ENCODE measurements around the gene COL11A2.
"Not testable (repeated sequence)": the region's sequence is repeated elsewhere in the genome, so short reads cannot be mapped to it uniquely, and the experiment has no call there.

Gene COL11A2

DNA sequence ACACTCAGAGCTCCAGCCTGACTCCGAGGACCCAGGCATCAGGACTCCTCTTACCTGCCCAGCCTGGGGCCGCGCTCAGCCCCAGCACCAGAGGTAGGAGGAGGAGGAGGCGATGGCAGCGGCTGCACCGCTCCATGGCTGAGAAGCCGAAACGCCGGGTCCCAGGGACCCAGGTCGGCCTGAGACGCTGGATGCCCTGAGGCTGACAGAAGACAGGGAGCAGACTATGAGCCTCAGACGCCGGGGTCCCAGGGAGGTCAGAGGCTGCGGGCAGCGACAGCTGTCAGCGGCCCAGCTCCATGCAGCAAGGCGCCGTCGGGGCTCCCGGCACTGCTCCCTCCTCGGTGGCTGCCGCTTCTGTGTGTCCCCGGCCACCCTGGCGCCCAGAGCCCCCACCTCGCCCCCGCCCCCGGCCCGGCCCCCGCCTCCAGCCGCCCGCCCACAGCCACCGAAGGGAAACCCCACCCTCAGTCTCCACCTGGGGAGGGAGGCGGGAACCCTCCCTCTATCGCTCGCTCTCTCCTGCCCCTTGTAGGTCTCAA lies at the start of gene COL11A2:
Gene COL11A2, minus strand, starts transcription at position 363 of the 542 bp plus-strand sequence. Its CDS starts 227 bp downstream, at position 136.
- DNase-seq (ENCODE audit: low read depth): no peak

DNA sequence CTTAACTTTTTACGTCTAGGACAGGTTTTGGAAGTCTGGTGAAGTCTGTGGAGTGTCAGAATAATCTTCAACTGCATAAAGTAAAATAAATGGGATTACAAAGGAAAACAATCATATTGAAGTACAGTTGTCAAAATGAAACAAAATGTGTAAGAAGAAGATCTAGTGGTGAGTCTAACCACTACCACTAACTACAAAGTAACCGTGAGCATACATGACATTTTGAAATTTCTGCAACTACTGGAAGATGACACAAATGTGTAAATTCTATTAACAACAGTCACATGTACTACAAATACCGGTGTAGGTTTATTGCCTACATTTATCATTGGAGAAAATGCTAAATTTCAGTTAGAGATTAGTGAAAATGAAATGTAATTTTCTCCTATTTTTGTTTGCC lies 49.7 kb upstream of the COL11A2 start:
- no peak for DNase-seq (ENCODE audit: low read depth)

DNA sequence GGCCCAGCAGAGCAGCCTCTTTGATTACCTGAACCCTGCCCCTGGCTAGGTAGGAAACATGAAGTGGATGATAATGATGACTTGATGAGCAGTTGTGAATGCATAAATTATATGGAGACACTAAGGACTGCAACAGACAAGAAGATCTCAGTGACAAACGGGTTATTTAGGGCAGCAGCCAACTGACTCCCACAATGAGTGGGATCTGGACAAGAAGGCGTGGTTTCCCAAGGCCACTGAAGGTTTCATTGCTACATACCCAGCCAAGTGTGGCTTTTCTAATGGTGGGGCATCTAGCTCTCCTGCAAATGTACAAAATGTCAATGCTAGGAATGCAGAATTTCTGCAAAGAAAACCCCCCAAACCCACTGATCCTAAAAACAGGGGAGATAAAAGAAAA lies 45.5 kb upstream of the COL11A2 start:
- DNase-seq (ENCODE audit: low read depth): no peak

DNA sequence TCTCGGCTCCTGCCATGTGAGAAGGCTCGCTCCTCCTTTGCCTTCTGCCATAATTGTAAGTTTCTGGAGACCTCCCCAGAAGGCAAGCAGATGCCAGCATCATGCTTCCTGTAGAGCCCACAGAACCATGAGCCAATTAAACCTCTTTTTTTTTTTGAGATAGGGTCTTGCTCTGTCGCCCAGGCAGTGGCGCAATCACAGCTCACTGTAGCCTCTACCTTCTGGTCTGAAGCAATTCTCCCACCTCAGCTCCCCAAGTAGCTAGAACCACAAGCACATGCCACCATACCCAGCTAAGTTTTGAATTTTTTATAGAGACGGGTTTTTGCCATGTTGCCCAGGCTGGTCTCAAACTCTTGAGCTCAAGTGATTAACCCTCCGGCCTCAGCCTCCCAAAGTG lies 44.6 kb upstream of the COL11A2 start:
- no peak for DNase-seq (ENCODE audit: low read depth)

DNA sequence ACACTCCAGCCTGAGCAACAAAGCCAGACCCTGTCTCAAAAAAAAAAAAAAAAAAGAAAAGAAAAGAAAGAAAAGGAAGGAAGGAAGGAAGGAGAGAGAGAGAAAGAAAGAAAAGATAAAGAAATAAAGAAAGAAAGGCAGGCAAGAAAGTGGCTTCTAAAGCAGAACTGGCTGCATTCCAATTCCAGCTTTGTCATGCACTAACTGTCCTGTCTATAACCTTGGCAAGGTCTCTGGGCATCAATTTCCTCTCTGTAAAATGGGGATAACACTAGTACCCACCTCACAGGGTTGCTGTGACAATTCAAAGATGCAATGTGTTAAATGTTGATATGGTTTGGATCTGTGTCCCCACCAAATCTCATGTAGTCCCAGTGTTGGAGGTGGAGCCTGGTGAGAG lies 44.1 kb upstream of the COL11A2 start:
- no peak for DNase-seq (ENCODE audit: low read depth)

DNA sequence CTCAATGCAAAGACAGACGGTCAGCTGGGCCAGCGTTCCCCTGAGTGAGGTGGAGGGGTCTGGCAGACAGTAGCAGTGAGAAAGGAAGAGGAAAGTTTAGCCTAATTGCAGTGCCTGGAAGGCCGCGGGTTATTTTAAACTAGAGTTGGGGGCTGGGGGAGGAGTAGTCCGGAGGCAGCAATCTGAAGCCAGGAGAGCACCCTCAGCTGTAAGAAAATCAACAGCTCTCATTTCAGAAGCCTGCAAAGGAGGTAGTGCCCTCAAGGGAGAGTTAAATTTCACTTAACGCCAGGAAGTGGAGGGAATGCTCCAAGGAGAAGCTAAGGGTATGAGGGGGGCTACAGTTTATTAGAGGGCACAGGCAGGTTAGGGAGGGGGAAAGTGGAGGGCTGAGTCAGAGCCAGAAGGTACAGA lies 43.0 kb upstream of the COL11A2 start:
- no peak for DNase-seq (ENCODE audit: low read depth)

DNA sequence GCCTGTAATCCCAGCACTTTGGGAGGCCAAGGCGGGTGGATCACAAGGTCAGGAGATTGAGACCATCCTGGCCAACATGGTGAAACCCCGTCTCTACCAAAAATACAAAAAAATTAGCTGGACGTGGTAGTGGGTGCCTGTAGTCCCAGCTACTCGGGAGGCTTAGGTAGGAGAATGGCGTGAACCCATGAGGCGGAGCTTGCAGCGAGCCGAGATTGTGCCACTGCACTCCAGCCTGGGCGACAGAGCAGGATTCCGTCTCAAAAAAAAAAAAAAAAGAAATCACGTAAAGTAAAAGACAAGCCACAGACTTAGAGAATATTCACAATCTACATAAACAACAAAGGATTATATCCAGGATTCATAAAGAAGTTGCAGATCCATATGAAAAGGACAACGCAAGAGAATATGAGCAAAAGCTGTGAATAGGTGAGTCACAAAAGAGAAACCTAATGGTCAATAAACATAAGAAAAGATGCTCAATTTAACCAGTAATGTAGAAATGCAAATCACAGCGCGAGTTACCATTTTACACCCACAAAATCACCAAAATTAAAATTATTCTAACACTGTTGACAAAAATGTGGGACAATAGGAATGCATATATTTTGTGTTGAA lies 34.3 kb upstream of the COL11A2 start:
- DNase-seq (ENCODE audit: low read depth): not testable (repeated sequence)

DNA sequence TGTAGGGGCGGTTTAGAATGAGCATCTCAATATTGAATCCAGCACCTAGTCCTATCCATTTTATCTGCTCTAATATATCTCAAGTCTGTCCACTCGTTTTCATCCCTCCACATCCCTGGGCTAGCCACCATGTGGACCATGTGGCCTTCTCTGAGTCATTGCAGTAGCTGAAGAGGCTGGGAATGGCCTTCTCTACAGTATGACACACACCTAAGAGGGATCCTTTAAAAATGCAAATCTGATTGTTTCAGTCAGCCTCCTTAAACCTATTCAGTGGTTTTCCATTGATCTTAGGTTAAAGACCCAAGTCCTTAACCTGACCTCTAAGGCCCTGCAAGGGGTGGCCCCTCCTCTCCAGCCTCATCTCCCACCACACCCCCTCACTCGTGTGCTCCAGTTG lies 25.4 kb upstream of the COL11A2 start:
- no peak for DNase-seq (ENCODE audit: low read depth)

DNA sequence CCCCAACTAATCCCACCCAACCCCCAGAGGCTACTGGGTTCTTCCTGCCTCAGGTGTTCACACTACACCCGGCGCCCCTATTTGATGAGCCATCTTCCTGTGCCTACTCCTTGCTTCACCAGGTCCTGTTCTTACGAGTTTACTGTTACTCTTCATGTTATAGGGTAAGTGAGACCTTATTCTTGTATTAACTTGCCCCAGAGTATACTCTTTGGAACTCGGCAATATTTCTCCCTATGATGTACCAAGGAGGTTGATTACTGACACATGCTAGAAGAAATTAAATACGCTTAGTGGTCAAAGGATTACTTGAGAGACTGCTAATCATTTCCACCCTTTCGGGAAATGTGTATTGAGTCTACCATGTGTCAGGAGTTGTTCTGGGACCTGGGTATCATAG lies 25.0 kb upstream of the COL11A2 start:
- no peak for DNase-seq (ENCODE audit: low read depth)

DNA sequence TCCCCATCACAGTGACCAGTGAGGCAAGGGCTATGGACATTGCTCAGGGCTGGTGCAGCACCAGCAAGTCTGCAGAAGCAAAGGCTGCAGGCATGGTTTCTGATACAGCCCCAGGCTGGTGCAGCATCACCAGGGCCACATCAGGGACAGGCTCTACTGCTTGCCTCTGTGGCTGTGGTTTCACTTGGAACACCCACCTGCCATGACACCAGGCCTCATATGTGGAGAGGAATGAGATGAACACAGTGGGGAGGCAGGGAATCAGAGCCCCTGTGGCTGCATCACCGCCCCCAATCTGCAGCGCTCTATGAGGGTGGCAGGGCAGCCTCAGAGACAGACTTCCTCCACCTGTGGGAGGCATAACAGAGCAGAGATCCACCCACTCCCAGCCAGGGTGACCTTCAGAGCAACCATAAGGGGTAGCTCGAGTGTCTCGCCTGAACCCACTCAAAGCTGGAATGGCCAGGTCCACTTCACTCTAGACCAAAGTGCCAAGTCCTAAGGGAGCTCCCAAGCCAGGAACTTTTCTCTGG lies 23.9 kb upstream of the COL11A2 start:
- DNase-seq (ENCODE audit: low read depth): no peak

DNA sequence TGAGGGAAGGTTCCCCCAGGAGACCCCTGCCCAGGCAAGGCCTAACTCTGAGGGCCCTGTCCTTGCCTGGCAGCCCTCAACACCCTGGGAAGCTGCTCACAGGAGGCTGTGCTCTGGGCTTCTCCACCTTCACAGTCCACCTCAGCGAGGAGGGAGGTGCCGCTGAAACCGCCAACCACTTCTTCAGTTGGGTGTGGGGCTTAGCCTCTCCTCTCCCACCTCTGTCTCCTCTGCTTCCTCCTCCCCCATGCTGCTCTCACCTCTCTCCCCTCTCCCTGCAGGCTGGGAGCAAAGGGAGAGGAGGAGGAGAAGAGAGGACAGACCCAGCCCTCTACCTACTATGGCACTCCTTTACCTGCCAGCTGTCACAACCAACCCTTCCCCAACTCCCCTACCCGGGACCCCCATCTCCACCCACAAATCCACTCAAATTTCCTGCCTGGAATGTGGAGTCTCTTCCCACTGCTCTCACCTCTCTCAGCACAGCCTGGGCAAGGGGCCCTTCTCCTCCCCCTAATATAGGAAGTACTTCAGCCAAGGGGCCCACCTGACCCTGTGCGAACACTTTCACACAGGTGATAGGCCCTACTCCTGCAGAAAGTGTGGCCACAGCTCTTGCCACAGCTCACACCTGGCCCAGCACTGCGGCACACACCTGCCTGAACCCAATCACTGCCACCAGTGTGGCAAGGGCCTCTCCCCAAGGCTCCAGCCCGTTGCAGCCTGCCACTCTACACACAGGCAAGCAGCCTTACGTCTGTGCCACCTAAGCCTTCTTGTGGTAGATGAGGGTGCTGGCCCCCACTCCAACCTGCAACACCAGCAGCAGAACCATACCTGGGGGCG lies 23.2 kb upstream of the COL11A2 start:
- no peak for DNase-seq (ENCODE audit: low read depth)

DNA sequence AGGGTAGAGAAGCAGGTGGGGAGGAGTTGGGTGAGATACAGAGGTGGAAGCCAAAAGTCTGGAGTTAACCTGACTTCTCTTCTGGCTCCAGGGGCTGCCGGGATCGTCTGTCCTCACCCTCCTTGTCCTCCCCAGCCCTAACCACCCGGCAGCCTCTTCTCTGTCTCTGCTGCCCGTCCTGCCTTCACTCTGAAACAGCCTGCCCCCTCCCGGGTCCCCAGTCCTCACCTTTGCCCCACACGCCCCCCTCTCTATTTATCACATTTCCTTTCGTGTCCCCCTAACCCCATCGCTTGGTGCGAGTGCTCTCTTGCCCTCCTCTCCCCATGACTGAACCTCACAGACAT lies 21.7 kb upstream of the COL11A2 start:
- no peak for DNase-seq (ENCODE audit: low read depth)

DNA sequence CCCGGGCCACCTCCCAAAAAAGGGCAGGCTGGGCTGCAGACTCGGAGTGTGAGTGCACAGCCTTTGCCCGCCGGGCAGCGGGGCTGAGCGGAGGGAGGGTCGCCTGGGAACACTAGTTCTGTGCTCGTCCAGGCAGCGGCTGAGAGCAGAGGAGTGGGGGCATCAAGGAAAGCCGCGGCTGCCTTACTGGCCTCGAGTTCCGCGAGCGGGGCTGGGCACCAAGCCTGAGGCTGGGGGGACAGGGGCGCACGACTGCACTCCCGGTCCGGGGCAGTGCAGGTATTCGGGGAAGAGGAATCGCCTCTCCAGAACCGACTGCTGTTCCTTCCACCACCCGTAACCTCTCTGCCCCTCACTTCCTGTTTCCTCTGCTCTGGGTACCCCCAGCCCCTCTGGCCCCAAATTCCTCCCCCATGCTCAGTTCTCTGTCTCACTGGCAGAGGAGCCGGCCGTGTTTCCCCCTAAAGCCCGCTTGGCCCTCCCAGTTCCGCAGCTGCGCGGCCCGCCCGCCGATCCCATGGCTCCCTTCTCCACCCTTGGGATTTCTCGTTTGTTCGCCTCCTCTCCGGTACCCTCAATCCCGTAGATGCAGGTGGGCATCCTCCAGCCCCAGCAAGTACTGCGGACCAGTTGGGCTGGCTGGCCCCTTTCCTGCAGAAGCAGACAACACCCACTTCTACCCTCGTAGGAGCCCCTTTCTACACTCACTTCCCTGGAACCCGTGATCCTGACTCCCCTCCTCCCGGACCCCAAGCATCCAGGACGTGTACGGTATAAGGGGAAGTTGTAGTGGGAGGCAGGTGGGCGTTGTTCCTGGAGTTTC lies 21.1 kb upstream of the COL11A2 start:
- no peak for DNase-seq (ENCODE audit: low read depth)

DNA sequence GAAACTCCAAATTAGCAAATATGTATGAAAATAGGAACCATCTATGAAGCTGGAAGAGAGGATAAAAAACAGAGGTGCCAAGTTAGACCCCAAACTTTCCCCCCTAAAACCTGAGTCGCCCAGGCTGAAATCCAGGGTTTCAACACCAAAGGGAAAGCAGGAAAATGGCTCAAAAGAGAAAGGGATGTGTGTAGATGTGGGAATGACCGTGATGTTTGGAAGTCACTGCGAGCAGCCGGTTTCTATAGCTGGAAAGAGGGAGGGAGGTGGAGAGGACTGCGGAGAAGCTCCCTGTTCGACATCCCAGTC lies 20.5 kb upstream of the COL11A2 start:
- no peak for DNase-seq (ENCODE audit: low read depth)

DNA sequence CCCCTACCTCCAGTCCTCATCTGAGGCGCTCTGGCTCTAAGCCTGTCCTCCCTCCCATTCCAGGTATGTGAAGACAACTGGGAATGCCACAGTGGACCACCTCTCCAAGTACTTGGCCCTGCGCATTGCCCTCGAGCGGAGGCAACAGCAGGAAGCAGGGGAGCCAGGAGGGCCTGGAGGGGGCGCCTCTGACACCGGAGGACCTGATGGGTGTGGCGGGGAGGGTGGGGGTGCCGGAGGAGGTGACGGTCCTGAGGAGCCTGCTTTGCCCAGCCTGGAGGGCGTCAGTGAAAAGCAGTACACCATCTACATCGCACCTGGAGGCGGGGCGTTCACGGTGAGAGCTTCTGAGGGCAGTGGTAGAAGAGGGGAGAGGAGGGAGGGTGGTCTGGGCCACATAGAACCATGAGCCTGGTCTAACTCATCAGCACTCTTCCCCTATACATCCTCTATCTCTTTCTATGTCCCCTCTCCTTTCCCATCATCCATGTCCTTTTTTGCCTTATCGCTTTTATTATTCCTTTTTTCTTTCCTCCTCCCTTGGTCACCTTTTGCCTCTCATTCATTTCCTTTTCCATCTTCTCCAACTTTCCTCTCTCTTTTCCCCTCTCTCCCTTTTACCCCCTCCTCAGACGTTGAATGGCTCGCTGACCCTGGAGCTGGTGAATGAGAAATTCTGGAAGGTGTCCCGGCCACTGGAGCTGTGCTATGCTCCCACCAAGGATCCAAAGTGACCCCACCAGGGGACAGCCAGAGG lies 19.6 kb upstream of the COL11A2 start:
- DNase-seq (ENCODE audit: low read depth): no peak

DNA sequence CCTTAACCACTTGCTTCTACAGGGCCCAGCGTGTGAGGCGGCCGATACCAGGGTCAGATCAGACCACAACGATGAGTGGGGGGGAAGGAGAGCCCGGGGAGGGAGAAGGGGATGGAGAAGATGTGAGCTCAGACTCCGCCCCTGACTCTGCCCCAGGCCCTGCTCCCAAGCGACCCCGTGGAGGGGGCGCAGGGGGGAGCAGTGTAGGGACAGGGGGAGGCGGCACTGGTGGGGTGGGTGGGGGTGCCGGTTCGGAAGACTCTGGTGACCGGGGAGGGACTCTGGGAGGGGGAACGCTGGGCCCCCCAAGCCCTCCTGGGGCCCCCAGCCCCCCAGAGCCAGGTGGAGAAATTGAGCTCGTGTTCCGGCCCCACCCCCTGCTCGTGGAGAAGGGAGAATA lies 18.9 kb upstream of the COL11A2 start:
- no peak for DNase-seq (ENCODE audit: low read depth)

DNA sequence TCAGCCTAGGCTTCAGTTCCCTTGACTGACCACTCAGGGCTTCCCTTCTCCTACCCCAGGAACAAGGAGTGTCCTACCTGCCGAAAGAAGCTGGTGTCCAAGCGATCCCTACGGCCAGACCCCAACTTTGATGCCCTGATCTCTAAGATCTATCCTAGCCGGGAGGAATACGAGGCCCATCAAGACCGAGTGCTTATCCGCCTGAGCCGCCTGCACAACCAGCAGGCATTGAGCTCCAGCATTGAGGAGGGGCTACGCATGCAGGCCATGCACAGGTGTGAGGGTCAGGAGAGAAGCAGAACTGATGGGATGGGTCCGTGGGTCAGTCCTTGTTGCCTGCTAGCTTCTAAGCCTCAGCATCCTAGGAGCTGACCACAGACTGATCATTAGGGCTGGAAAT lies 17.6 kb upstream of the COL11A2 start:
- DNase-seq (ENCODE audit: low read depth): no peak

DNA sequence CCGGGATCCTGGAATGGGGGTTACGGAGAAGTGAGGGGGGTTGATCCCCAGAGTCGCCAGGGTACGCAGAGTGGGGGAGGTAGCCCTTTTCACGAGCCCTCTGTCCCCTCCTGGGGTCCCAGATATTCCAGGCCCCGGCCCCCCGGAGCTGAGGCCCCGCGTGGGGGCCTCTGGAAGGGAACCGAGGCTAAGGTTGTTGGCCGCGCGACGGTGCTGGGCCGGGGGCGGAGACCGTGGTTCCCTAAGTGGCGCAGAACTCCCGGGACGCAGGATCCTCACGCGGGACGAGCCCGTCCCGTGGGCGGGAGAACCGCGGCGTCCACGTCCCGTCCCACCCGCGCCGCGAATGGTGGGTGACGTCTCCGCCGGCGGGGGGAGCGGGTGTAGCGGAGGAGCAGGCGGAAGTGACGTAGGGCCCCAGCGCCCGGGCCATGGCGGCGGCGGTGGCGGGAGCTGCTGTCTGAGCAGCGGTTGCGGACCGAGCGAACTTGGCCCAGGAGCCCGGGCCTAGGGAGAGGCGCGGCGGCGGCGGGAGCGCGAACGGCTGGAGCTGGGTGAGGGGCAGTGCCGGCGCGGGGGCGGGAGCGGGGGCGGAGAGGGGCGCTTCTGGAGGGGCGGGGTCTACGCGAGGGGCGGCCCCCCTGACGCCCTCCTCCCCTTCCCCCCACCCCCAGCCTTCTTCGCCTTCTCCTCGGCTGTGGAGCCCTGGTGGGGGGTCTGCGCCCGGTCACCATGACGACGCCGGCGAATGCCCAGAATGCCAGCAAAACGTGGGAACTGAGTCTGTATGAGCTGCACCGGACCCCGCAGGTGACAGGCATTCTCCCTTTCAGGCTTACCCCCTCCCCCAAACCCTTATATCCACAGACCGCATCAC lies 16.1 kb upstream of the COL11A2 start, which contains the start of gene RING1:
Gene RING1, plus strand, starts transcription at position 410 of the 877 bp plus-strand sequence. Its CDS starts 323 bp downstream, at position 733.
- peak; percentile 80 for DNase-seq (ENCODE audit: low read depth)

DNA sequence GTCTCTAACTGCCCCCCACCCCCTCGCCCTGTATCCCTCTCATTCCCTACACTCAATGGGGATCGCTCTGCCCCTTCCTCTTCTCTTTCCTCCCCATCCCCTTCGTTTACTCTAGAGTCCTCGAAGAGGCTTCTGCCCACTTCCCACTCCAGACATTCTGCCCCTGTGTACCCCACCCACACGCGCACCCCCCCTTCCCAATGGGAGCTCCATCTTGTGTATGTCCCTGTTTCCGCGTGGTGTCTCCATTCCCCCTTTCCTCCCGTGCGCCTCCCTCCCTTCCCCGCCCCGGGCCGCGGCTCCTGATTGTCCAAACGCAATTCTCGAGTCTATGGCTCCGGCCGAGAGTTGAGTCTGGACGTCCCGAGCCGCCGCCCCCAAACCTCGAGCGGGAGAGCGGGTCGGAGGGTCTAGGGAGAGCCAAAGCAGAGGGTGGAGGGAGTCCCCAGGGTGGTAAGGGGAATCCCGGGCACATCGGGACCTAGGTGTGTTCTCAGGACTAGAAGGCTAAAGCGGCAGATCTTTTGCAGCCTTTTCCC lies 15.4 kb upstream of the COL11A2 start:
- no peak for DNase-seq (ENCODE audit: low read depth)

DNA sequence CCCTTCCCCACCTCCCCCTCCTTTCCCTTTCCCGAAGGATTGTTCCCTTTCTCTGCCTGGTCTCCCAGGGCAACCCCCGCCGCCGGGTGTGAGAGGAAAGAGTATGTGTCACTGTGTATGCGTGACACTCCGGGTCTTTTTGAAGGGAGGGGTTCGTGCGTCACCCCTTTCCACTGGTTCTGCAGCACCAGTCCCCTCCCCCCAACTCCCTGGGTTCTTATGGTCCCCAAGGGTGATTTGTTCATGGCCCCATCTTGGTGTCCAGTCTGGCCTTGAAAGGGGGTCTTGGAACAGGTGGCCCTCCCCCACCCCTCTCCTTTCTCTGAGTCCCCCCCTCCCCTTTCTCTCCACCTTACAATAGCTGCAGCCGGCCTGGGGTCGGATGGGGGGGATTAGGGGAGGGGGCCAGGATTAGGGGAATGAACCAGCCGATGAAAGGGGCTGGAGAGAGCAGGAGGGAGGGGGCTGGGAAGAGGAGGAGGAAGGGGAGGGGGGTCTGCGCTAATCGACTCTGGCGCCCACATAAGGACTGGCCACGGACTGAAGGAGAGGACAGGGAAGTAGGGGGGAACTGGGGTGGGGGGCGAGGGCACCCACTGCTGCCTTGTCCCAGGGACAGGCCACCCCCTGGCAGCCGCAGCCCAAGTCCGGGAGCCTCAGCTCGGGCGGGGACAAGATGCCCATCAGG lies 14.7 kb upstream of the COL11A2 start:
- DNase-seq (ENCODE audit: low read depth): no peak

Measured in activated T-helper 1 cell treated with Interleukin-2 at 50 U/mL for 16 hours (primary cell).